ENCODE measurements around the gene HOXB9.

Gene HOXB9

DNA sequence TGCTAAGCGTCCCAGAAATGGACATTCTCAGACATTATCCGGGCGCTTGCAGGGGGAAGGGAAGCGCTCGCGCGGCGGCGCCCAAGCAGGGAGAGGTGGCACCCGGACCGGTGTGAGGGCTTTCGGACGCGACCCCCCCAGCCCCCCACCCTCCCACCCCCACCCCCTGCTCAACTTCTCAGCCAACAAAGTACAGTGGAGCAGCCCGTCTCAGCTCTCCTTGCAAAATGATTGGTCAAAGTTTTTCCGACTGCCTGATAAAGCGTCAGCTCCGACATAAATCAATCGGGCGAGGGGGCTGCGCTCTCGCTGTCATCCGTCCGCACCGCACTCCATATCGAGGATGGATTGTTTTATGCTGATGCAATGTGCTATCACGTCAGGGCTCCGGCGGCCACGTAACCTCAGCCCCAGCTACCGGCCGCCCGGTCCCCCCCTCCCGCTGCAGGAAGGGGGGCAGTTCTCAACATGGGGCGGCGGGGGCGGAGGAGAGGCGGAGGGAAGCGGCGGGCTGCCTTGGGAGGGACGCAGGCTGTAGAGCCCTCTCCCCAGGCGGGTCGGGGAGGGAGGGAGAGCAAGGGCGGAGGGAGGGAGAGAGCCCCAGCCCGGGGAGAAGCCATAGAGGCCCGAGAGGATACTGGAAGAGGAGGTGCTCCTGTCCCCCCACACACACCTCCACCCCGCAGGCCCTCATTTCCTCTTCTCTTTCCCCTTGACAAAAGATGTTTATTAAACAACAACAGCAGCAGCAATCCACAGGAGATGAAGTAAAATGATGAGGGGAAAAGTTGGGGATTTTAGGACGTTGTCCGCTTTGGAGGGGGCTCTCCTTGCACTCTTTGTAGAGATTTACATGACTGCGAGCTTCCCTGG is at the start of gene HOXB9:
HOXB9 (minus strand) TSS at position 114 of the 873 bp plus-strand sequence; CDS start at position 25, 89 bp downstream.
- peak; percentile 24 for DNase-seq

DNA sequence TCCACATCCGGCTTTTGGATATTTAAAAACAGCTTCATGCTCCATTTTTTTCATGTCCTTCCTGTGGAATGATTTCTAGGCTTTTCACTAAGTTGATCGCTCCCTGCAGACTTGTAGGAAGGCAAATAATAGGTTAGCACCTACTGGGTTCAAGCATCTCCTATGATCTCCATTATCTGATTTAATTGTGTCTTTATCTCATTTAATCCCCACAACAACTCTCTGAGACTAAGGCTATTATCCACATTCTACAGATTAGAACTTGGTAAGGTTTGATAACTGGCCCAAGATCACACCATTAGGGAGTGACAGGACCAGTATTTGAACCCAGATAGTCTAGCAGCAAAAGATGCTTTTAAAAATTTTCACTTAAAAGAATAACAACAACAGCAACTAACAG is 46.2 kb upstream of the HOXB9 start:
- DNase-seq, result no peak

DNA sequence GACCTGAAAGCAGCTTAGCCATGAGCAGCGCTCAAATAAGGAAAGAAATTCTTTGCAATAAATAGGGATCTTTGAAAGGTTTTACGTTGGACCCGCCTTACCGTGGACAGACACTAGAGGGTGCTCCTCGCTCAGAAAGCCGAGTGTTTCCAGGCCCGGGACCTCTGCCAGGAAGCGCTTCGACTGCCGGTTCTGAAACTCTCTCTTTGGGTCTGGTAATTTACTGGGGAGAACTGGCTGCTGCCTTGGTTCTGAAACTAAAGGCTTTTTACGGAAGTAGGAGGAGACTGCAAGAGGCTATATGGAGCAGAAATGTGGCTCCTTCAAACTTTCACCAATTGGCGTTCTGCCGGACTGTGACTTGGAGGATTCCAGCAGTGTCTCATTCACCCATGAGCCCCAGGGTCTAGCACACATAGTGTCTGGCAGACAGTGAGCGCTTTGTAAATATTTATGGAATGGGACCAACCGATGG is 45.6 kb upstream of the HOXB9 start:
- DNase-seq, result peak; percentile 46

DNA sequence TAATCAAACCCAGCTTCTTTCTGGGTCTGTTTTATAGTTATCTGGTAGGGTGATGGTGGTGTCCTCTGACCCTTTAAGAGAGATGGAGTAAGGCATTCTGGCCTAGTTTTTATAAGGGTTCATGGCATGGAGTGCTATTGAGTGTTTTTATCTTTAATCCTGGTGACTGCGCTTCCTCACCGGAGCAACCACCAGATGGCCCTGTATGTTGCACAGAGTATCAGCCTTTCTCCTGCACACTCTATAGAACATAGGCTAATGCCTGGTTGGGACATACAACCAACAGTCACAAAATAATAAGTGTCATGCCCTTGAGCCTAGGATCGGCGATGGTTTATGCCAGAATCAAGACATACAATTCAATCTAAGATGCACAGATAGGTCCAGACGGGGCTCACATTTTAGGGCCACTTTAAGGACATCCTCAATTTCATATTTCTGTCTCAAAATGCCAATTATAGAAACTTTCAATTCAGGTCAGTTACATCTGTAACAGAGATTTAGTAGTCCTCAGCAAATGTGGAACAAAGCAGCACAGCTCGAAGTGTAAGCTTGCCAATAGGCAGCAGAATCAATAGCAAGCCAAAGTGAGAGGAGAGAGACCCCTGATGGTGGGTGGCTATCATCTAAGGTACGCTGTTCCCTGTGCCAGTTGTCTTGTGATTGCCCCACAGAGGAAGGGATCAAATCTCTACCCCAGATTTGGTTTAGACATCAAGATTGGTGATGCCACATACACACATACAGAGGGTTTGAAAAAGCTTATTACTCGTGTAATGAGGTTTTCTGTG is 37.2 kb upstream of the HOXB9 start:
- peak; percentile 2 for DNase-seq

DNA sequence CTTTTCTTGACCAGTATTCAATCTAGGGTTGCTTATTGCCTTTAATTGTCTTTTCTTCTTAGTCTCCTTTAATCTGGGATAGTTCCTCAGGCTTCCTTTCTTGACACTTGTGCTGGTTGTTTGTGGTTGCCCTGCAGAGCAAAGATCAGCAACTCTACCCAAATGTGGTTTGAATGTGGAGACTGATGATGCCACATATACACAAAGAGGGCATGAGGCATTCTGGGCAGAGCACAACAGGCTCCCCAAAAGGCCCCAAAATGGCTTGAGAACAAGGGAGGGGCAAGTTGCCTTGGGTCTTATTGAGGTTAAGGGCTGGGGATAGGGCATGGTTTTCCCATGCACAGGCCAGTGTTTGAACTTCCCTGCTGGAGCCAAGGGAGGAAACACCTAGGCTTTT is 29.8 kb upstream of the HOXB9 start:
- DNase-seq, result no peak

DNA sequence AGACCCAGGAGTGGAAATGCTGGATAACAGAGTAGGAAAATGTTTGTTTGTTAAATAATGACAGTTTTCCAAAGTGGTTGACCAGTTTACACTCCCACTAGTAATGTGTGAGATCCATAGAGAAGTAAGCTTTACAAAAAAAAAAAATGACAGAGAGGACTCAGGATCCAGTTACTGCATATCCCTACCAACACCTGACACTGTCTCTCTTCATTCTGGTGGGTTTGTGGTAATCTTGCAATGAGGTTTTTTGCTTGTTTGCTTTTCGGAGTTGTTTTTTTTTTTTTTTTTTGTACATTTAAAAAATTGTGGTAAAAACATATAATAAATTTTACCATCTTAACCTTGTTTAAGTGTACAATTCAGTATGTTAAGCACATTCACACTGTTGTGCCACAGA is 23.6 kb upstream of the HOXB9 start:
- DNase-seq, result no peak

DNA sequence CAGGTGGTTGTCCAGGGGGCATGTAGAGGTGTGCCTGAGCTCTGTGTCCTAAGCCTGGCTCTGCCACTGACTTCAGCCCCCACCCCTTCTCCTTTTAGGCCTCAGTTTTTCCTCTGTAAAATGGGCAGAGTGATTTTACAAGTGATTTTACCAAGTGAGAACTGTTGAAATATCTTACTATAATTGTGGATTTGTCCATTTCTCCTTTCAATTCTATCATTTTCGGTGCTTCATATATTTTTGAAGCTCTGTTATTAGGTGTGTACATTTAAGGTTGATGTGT is 21.7 kb upstream of the HOXB9 start:
- no peak for DNase-seq

DNA sequence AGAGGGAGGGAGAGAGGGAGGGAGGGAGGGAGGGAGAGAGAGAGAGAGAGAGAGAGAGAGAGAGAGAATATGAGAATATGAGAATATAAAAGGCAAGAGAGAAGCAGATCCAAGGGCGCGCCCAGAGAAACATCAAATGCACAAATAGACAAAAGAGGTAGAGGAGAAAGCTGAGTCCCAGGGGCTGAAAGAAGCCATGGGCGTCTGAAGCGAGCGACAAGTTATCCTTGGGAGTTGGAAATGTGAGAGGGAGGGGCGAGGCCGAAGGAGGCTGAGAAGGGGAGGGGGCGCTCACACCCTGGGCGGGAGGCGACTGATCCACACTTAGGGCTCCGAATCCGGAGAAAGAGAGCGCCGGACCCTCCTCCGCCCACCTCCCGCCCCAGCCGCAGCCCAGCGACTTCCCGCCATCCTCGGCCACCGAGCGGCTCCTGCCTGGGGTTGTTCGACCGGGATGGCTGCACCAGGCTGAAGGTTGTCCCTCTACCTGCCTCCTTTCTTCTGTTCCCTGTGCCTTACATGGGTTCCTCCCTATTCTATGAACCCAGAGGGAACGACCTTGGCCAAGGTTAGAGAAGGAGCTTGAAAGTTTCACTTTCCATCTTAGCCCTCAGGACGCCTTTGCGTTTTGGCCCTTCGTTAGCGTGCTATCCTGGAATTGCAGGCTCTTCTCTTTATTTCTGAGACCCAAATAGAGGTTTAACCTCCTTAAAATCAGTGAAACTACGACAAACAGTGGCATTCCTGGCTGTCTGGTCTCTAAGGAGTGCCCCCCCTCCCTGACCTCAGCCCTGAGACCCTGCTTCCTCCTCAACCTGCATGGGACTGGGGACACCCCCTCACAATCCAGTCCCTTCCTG is 21.2 kb upstream of the HOXB9 start:
- DNase-seq, result peak; percentile 22

DNA sequence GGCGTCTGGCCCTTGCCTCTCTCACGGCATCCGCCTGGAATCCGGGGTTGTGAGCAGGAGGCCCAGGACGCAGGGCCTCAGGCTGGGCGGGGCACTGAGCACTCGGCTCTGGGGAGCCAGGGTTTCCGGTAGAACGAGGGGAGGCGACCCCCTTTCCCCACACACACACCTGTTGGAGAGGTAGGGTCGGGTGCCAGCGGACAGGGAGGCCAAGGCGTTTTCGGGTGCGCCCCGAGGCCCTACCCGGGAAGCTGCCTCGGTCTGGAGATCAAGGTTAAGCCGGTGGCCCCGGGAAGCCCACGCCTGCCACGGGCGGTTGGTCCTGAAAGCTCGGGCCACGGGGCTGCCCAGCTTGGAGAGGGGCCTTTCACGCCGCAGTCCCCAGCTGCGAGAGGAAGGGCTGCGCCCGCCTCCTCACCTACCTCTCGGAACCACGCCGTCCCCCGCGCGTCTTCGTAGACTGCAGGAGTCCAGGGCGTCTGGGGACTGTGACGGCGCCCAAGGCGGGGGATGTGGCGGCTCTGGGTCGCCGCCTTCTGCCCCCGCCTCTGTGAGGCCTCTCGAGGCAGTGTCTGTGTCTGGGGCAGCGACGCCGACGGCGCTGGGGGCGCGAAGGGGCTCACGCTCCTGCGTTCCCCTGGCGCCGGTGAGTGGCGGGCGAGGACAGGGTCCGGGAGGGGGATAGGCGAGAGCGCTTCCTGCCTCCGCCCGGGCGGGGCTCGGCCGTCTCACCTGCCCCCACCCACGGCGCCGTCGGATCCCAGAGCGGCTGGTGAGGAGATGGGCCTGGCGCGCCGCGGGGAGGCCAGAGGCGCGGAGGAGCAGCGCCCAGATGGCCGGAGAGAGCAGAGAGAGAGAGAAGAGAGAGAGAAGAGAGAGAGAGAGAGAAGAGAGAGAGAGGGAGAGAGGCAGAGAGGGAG is 20.3 kb upstream of the HOXB9 start:
- peak; percentile 76 for DNase-seq

DNA sequence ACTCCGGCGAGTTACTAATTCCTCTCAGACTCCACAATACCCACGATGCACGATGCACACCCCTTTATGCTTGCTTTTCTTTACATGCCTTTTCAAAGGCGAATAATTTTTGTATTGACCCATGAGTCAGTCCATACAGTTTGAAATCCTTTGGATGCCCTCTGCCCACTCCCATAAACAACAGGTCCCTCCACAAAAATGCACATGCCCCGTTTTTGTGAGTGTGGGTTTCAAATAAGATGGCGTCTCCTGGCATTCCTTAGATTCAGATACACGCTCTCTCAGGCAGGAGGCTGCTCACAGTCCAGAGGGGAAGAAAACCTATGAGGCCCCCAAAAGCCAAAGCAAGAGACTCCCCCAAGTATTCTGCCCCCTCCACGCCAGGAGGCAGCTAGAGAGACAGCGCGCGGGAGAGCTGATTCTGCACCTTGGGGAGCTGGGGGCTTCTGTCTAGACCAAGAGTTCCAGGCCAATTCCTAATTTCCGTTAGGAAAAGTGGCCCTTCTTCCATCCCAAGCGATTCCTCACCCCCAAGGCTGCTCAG is 19.6 kb upstream of the HOXB9 start:
- DNase-seq, result no peak

DNA sequence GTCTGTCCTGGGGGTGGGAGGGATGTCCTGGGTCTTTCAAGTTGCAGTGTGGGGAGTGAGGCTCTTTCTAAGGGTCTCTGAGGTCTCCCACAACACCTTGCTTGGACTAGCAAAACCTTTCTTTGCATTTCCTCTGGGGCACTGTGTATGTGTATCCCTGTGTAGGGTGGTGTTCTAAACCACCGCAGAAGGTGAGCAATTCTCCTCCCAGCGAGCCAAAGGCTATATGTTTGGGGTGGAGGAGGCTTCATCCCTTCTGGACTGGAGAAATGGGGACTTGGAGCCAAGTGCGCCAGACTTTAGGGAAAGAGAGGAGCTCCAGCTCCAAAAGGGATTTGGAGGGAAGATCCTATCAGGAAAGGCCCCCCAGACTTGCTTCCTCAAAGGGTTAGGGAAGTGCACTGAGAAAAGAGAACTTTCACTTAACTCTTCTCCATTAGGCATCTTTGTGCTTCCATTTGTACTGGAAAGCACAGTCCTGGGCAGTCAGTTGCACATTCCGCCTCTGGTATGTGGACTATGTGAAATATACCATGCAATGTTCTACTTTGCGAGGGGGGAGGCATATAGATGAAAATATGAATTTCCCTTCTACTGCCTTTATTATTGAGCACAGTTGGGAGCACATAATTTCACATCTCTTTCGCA is 18.9 kb upstream of the HOXB9 start:
- DNase-seq, result no peak

DNA sequence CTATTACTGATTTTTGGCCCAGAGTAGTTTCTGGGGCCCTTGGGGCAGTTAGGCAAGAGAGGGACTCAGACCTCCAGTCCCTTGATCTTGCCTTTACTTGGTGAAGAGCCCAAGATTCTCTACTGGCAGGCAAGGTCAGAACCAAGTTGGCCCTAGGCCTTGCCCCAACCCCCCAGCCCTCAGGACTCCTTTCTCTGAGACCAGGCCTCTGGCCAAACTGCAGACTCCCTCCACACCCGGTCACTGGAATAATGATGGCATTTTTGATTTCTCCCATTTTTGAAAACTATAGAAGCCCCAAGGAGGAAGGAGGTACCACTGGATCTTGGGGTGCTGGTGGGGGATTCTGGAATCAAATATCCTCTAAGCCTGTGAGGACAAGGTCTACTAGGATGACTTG is 18.0 kb upstream of the HOXB9 start:
- no peak for DNase-seq

DNA sequence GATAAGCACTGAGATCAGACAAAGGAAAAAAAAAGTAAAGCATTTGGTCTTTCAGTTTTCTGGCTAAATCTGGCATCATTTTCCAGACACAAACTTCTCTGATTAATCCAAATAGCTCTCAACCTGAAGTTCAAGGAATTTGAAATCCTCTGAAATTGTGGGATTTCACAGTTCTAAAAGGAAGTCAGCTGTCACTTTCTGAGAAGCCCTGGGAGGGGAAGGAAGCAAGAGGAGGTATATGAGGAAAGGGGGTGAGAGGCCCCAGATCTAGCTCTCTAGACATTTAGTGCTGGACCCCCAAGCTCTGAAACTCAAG is 17.5 kb upstream of the HOXB9 start:
- DNase-seq, result no peak

DNA sequence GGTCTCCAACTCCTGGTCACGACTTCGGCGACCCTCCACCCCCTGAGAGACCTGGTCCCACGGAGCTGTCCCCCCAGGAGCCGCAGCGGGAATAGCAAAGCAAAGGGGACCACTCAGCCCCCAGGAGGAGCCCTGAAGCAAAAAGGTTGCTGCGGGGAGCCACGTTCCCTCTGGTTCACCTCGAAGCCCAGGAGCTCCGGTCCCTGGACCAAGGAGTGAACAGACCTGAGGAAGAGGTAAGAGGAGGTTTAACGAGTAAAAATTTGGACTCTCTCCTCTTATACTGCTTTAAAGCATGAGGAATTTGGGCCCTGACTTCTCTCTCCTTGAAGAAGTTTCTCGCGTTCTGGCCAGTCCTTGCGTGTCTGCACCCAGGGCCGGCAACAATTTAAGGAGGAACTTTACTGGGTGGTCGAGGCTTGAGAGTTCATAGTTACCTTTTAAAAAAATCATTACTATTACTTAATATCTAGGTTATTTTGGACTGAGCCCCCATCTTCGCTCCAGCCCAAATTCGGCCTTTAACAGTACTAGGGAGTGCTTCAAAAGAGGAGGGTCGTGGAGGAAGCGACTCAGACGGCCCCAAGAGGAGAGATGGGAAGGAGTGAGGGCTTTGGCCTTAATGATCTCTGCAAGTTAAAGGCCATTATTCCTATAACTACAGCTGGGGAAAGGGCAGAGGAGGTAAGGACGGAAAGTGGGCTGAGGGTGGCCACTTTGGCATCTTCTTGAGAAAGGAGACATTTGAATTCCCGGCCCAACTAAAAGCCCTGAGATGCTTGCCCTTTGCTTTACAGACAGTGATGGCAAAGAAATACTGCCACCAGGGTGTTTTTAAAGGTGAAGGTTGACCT is 16.9 kb upstream of the HOXB9 start:
- DNase-seq, result no peak

DNA sequence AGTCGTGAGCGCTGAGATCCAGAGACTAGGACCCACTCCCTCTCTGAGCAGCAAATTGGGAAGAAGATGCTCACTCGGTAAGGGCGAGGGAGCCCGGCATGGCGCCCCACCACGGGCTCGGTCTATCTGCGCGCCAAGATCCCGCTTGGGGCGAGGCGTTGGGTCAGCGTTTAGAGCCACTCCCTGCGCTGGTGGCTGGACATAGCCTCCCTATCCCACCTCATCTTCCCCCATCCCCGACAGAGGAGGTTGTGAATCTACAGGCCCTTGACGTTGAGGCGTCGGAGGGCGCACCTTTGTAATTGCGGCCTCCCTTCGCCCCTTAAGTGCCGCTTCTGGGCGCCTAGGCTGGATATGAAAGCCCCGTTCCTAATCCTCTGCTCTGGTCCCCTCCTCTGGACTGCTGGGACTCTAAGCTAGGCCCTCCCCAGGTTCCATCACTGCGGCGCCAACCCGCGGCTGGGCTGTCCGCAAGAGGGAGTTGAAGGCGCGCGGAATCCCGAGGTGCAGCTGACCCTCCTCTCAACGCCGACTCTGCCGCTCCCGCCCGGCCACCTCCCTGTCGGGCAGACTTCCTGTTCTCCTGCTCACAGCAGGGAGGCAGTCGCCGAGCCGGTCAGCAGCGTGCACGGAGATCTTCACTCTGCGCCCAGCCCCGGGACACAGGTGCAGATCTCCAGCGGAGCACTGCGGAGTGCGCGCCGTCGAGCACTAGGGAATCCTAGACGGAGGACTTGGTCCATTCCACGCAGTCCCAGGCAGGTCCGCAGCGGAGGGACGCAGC is 16.1 kb upstream of the HOXB9 start:
- no peak for DNase-seq

DNA sequence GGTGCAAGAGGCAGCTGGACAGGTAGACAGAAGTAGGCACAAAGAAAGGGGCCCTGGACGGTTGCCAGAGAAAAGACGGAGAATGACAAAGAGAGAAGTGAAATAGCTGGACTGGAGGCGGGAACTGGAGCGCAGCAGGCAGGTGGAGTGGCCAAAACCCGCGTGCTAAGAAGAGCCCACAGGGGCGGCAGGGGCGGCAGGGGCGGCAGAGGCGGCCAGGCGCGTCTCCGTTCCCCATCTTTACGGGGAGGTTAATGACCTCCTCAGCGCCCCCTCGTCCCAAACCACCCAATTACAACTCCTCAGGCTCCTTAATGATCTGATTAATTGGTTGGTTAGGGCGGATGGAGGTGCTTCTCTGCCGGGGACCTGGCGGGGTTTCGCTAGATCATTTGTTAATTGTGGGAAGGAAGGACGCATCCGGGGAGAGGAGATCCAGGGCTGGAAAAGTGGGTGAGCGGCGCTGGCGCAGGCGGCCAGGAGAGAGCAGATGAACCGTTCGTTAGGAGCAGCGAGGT is 15.4 kb upstream of the HOXB9 start:
- no peak for DNase-seq

DNA sequence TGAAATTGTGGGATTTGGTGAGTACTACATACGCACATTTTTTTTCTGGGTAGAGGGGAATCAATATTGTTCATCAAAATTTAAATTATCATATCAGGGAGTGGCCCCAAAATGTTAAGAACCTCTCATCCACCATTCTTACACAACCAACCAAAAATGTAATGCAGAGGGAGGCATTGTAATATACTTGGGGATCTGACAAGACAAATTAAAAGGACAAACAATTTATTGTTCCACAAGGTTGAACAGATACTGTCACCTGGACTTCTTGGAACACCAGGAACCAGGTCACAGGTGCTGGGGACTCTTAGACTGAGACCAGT is 14.7 kb upstream of the HOXB9 start:
- no peak for DNase-seq

DNA sequence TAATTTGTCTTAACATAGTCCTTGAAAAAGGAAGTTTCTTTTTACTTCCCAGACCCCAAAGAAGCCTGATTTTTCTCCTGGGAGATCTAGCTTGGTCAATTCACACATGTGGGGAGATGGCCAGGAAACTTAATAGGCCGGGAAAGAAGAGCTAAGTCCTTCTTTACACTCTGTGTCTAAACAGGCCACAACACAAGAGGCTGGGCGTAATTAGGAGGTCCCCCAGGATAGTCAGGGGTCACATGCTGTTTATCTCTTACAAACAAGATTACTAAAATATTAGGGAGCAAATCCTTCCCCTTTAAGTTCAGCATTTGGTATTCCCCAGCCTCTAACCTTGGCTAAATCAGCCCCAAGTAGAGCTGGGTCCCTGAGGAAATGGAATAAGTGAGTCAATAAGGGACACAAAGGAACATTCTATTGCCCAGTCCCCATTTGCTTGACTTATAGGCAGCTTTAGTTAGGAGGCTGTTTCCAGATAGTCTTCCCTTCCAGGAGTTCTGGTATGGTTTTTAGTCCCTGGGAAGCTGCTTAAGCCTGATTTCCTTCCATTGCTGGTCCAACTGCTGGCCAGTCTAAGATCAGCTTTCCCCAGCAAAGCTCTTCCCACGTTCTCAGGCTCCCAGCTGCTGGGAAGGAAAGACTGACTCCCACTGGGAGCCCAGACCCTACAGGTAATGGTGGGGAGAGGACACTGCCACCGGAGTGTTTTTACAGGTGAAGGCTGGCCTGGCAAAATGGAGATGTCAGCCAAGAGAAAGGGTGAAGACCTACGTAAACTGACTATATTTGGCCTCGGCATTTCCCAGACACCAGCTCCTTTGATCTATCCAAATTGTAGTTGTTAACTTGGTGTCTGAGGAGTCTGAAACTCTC is 14.1 kb upstream of the HOXB9 start:
- DNase-seq, result no peak

DNA sequence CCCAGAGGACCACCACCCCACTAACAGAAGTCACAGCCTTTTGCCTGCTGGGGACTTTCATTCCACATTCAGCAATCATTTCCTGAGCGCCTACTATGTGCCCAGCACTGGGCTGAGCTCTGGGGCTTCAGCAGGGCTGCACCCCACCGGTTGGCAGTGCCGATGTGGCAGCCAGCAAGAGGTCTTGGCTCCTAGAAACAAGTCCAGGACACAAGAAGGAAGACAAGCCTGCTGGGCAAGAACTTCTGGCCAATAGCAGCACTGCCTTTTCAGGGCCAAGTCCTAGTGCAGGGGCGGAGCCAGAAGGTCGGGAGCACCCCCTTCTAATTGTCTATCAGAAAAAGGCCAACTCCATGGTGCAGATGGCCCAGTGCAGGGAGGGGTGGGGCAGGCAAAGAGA is 13.0 kb upstream of the HOXB9 start:
- no peak for DNase-seq
